Measurements from ENCODE around the gene CNOT4. TPM values are rescaled to one million over a fixed set of nuclear protein-coding genes. Genes with fewer than 3 reads are reported as not detected.

Gene CNOT4
- total and polyA plus RNA-seq, 2 of the 8 experiments (the other 6 are each of a cell fraction or from before 2014, with no cell fraction given) = 10.9 to 25.8 TPM

DNA sequence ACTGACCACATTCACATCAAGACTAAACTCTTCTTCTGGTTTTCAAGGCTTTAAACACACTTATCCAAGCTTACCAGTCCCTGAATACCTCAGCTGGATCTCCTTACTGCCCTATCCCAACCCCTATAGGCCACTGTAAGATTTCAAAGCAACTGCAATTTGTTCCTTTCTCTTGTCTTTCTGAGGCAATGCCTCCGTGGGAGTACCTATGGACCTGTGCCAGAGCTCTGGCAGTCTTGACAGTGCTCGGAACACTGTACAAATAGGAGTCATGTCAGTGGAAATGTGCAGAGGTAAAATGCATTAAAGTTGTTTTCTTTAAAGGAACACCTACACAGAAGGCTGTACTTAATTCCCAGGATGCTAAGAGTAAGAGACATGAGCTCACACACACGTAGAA, 124.7 kb downstream of the CNOT4 start:
- H3K18ac ChIP-seq (ENCODE audit: extremely low read depth, low read length) = no peak overlapping the region
- FAIRE-seq (no peak), DNase-seq (ENCODE audit: low read depth in 1 of 2, low spot score in 2 of 2) (no peak)
- H3K36me3 ChIP-seq (ENCODE audit: control insufficient read depth in 2 of 4, insufficient read depth in 4 of 4, low read length in 3 of 4) = no peaks in the 10 kb centered on the region
- 82% methylated on average over 3 of the region's 3 CpGs; no CpG with 5 or more reads in 1 of the 2 experiments for WGBS, 2 experiments (ENCODE audit: extremely low coverage in 1 of 2, insufficient coverage in 1 of 2, insufficient read length in 1 of 2, insufficient replicate concordance in 2 of 2, low coverage in 1 of 2, low lambda C conversion rate in 2 of 2, missing lambda C conversion rate in 1 of 2)
- H3K9me3 ChIP-seq (ENCODE audit: insufficient read depth in 2 of 2, low read depth in 1 of 2, low read length in 1 of 2) = no peaks in the 10 kb centered on the region
- CTCF ChIA-PET (ENCODE audit: partially characterized antibody) = interaction anchor here (5.4 kb wide), 1 partner anchor 23 kb away, joined by 29 read pairs; no protein-coding TSS in a partner anchor
- no peak overlapping the region for H3K9ac ChIP-seq (replicated peaks in 1 of 4; ENCODE audit: extremely low read depth in 1 of 4, low read depth in 3 of 4, low read length in 3 of 4)
- no peak overlapping the region for H4K5ac ChIP-seq (ENCODE audit: insufficient read length, low read depth, low read length)
- no peaks in the 10 kb centered on the region for H3K27me3 ChIP-seq (replicated peaks in 1 of 4; ENCODE audit: control insufficient read depth in 3 of 4, extremely low read depth in 1 of 4, insufficient read depth in 3 of 4, low read length in 3 of 4)
- H4K91ac ChIP-seq (replicated peaks; ENCODE audit: insufficient read length, low read length) = no peak overlapping the region
- H2BK5ac ChIP-seq (ENCODE audit: low read depth, low read length) = no peak overlapping the region
- no peaks in the 10 kb centered on the region for H4K20me1 ChIP-seq (replicated peaks in 1 of 2; ENCODE audit: control insufficient read depth in 1 of 2, insufficient read depth in 2 of 2, low read length in 2 of 2)
- H3K79me2 ChIP-seq (ENCODE audit: control insufficient read depth in 1 of 2, insufficient read depth in 2 of 2, low read length in 2 of 2) = no peaks in the 10 kb centered on the region
- no peak overlapping the region for H3K4ac ChIP-seq (replicated peaks; ENCODE audit: insufficient read length, low read depth, low read length)
- no peak overlapping the region for H2AFZ ChIP-seq (ENCODE audit: low read length)
- H3K23me2 ChIP-seq (ENCODE audit: low read depth, low read length) = no peaks in the 10 kb centered on the region
- H2BK15ac ChIP-seq (ENCODE audit: low read length) = no peak overlapping the region
- H3K27ac ChIP-seq (ENCODE audit: low read depth, low read length) = no peak overlapping the region
- no peak overlapping the region for H2BK20ac ChIP-seq (ENCODE audit: low read length)
- H3K4me1 ChIP-seq (replicated peaks in 1 of 4; ENCODE audit: control insufficient read depth in 3 of 4, insufficient read depth in 4 of 4, low read length in 3 of 4) = peaks cover 2 to 7% (median 5%) of the 10 kb centered on the region in 4 experiments; a peak in 6 of 7 replicates
- H2BK120ac ChIP-seq (replicated peaks; ENCODE audit: low read depth, low read length) = no peak overlapping the region
- H3K23ac ChIP-seq (ENCODE audit: insufficient read length) = no peak overlapping the region
- POLR2A ChIA-PET (ENCODE audit: partially characterized antibody) = interaction anchor here (0.6 kb wide), 1 partner anchor 29 kb away, joined by 3 read pairs; no protein-coding TSS in a partner anchor
- TF ChIP-seq EP300 (IDR thresholded peaks at IDR 0.05; ENCODE audit: borderline replicate concordance in 1 of 2, low read depth in 2 of 2, low read length in 2 of 2) = no peak
- TF ChIP-seq RBBP5 (IDR thresholded peaks at IDR 0.05; ENCODE audit: borderline replicate concordance, low read depth, low read length) = no peak
- no peak overlapping the region for H4K8ac ChIP-seq (ENCODE audit: extremely low read depth, insufficient read depth, low read length)
- no peaks in the 10 kb centered on the region for H3K79me1 ChIP-seq (ENCODE audit: low read depth, low read length)
- no peak overlapping the region for H3K4me2 ChIP-seq (ENCODE audit: insufficient read depth in 1 of 2, low read depth in 2 of 2, low read length in 2 of 2)
- H2AK5ac ChIP-seq (ENCODE audit: low read depth, low read length) = no peak overlapping the region
- no peak overlapping the region for H3K14ac ChIP-seq (ENCODE audit: insufficient read length)
- H2BK12ac ChIP-seq (ENCODE audit: low read depth, low read length) = no peak overlapping the region
- H3K56ac ChIP-seq (replicated peaks; ENCODE audit: insufficient read length, low read depth, low read length) = no peak overlapping the region
- no peak overlapping the region for H3K4me3 ChIP-seq (ENCODE audit: extremely low read depth in 1 of 4, insufficient read depth in 2 of 4, low read depth in 3 of 4, low read length in 4 of 4)
